ENCODE data around the gene ZNF469.

DNA sequence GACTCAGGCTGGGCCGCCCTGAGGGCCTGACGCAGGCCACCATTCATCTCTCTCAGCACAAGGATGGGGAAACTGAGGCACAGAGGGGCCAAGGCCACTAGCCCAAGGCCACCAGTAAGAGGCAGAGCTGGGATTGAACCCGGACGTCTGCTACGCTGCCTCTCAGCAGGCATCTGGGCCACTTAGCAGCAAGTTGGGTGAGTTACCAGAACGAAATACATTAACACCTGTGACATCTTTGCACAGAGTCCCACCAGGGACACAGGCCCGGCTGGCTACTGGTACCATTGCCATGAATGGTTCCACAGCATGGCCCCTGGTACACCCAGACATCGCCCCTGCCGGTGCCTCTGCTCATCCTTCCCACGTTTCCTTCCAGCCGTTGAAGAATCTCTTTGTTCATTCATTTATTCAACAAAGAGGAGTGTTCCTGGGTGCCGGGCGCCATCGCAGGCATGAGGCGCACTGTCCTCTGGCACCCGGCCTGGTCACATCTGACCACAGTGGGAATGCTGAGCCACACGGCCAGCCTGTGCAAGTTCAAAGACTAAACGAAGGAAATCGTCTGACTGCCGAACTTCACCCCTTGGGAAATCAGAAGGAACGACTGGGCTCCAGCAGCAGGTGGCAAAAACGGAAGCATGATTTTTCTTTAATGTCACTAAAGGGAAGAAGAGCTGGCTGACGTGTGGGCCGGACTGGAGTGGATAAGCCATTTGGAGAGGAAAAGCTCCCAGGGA lies 7.4 kb upstream of the ZNF469 start:
- TF ChIP-seq FOXA2 (IDR thresholded peaks at IDR 0.05) (no peak), SP1 (IDR thresholded peaks at IDR 0.05) (no peak)
- TF ChIP-seq, protein P1, sequence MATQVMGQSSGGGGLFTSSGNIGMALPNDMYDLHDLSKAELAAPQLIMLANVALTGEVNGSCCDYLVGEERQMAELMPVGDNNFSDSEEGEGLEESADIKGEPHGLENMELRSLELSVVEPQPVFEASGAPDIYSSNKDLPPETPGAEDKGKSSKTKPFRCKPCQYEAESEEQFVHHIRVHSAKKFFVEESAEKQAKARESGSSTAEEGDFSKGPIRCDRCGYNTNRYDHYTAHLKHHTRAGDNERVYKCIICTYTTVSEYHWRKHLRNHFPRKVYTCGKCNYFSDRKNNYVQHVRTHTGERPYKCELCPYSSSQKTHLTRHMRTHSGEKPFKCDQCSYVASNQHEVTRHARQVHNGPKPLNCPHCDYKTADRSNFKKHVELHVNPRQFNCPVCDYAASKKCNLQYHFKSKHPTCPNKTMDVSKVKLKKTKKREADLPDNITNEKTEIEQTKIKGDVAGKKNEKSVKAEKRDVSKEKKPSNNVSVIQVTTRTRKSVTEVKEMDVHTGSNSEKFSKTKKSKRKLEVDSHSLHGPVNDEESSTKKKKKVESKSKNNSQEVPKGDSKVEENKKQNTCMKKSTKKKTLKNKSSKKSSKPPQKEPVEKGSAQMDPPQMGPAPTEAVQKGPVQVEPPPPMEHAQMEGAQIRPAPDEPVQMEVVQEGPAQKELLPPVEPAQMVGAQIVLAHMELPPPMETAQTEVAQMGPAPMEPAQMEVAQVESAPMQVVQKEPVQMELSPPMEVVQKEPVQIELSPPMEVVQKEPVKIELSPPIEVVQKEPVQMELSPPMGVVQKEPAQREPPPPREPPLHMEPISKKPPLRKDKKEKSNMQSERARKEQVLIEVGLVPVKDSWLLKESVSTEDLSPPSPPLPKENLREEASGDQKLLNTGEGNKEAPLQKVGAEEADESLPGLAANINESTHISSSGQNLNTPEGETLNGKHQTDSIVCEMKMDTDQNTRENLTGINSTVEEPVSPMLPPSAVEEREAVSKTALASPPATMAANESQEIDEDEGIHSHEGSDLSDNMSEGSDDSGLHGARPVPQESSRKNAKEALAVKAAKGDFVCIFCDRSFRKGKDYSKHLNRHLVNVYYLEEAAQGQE (IDR thresholded peaks at IDR 0.05): no peak
